SK-N-SH (cell line): Measurements from ENCODE around the gene OR51A2. TPM values are rescaled to one million over a fixed set of nuclear protein-coding genes. Genes with fewer than 3 reads are reported as not detected.

Experiments used
- CTCF ChIA-PET: fragments of 300-600, 350-600 bp; formaldehyde crosslinking; extraction: SDS; loops from one replicate; lab custom pipeline; 2021; lab: Yijun Ruan, JAX
- POLR2A ChIA-PET: fragments of 350-600 bp; sonication (Branson Sonifier 250); formaldehyde crosslinking; extraction: SDS; loops from one replicate; lab custom pipeline; 2020; ENCODE audit warnings: antibody characterized with exemption, inconsistent platforms; lab: Yijun Ruan, JAX
- DNase-seq: peaks from one replicate; pipeline ENCODE4 v3.0.0; 2012
- H2AFZ ChIP-seq: fragments of 200-600 bp; sonication (generic); 2 replicates; pipeline ENCODE4 v1.8.1; 2016; ENCODE audit warnings: antibody characterized with exemption, mild to moderate bottlenecking, low read depth
- H3F3A ChIP-seq: fragments of 200-600 bp; sonication (generic); replicated peaks from 2 replicates; pipeline ENCODE3; 2016; ENCODE audit warnings: antibody characterized with exemption, mild to moderate bottlenecking; ENCODE audit not compliant: insufficient read depth
- H3K27ac ChIP-seq, 2 experiments: fragments of 200-500 bp in 1 of 2; fragments of 200-600 bp in 1 of 2; sonication (Bioruptor generic) in 1 of 2; sonication (generic), shearing (Covaris generic) in 1 of 2; 2 replicates each; pipeline versions ENCODE4 v1.5.1 to v1.6.1; 2014 to 2016; ENCODE audit warnings: low read depth in 2 of 2, inconsistent platforms in 1 of 2, low read length in 1 of 2, mild to moderate bottlenecking in 1 of 2, mixed read lengths in 1 of 2
- H3K27me3 ChIP-seq: fragments of 200-600 bp; sonication (generic), shearing (Covaris generic); 2 replicates; pipeline ENCODE4 v1.6.1; 2016; ENCODE audit warnings: mixed run types; ENCODE audit not compliant: insufficient read depth
- H3K36me3 ChIP-seq, 2 experiments: fragments of 200-500 bp in 1 of 2; fragments of 200-600 bp in 1 of 2; sonication (Bioruptor generic) in 1 of 2; sonication (generic) in 1 of 2; replicated peaks in 1 of 2; 2 replicates each; pipeline versions ENCODE3 to v1.5.1; 2014 to 2016; ENCODE audit warnings: low read length in 1 of 2, mild to moderate bottlenecking in 1 of 2; ENCODE audit not compliant: insufficient read depth in 2 of 2, control insufficient read depth in 1 of 2
- H3K4me1 ChIP-seq, 2 experiments: fragments of 200-500 bp in 1 of 2; fragments of 200-600 bp in 1 of 2; sonication (Bioruptor generic) in 1 of 2; sonication (generic), shearing (Covaris generic) in 1 of 2; 2 replicates each; pipeline versions ENCODE4 v1.5.1 to v1.6.1; 2014 to 2016; ENCODE audit warnings: low read depth in 1 of 2, low read length in 1 of 2, mixed run types in 1 of 2; ENCODE audit not compliant: insufficient read depth in 2 of 2, control insufficient read depth in 1 of 2
- H3K4me2 ChIP-seq: fragments of 200-600 bp; sonication (generic), shearing (Covaris generic); 2 replicates; pipeline ENCODE4 v1.6.1; 2017; ENCODE audit warnings: mixed run types
- H3K4me3 ChIP-seq, 2 experiments: fragments of 200-500 bp in 1 of 2; fragments of 200-600 bp in 1 of 2; sonication (Bioruptor generic) in 1 of 2; sonication (generic), shearing (Covaris generic) in 1 of 2; 2 replicates each; pipeline versions ENCODE4 v1.5.1 to v1.8.1; 2014 to 2016; ENCODE audit warnings: low read depth in 2 of 2, inconsistent platforms in 1 of 2, low read length in 1 of 2, mild to moderate bottlenecking in 1 of 2, mixed read lengths in 1 of 2, moderate library complexity in 1 of 2
- H3K79me2 ChIP-seq: fragments of 200-600 bp; sonication (generic); 2 replicates; pipeline ENCODE4 v1.8.1; 2017; ENCODE audit warnings: mild to moderate bottlenecking; ENCODE audit not compliant: insufficient read depth
- H3K9ac ChIP-seq: fragments of 200-600 bp; sonication (generic); 2 replicates; pipeline ENCODE4 v1.6.1; 2017; ENCODE audit warnings: mixed run types
- H3K9me2 ChIP-seq: fragments of 200-600 bp; sonication (generic); 2 replicates; pipeline ENCODE4 v1.6.1; 2017; ENCODE audit warnings: mixed run types
- H3K9me3 ChIP-seq: fragments of 200-600 bp; sonication (generic); 2 replicates; pipeline ENCODE4 v1.6.1; 2017; ENCODE audit warnings: mixed run types, mild to moderate bottlenecking, moderate library complexity
- H4K20me1 ChIP-seq: fragments of 200-600 bp; sonication (generic); 2 replicates; pipeline ENCODE4 v1.6.1; 2017; ENCODE audit warnings: mild to moderate bottlenecking, mixed run types; ENCODE audit not compliant: insufficient read depth
- EZH2phosphoT487 ChIP-seq: fragments of 200-600 bp; sonication (generic); IDR thresholded peaks from 2 replicates; pipeline ENCODE4 v1.6.1; 2017; ENCODE audit warnings: low read depth, mixed run types, mild to moderate bottlenecking, antibody characterized with exemption, moderate library complexity, borderline replicate concordance
- JUND ChIP-seq: IDR thresholded peaks from 2 replicates; pipeline ENCODE4 v1.4.0; 2012
- NFIC ChIP-seq: IDR thresholded peaks from 2 replicates; pipeline ENCODE4 v1.4.0; 2012; ENCODE audit warnings: borderline replicate concordance
- POLR2AphosphoS5 ChIP-seq: IDR thresholded peaks from 2 replicates; pipeline ENCODE4 v1.6.1; 2012; ENCODE audit warnings: low read depth, low read length
- RCOR1 ChIP-seq: fragments of 150-350 bp; IDR thresholded peaks from 2 replicates; pipeline ENCODE4 v1.6.1; 2017; ENCODE audit warnings: antibody characterized with exemption, low read length
- RFX5 ChIP-seq: IDR thresholded peaks from 2 replicates; pipeline ENCODE4 v1.6.1; 2012; ENCODE audit warnings: mild to moderate bottlenecking, improper control_type of control experiment, low read length
- SIN3A ChIP-seq: IDR thresholded peaks from 2 replicates; pipeline ENCODE4 v1.6.1; 2012; ENCODE audit warnings: low read depth, mild to moderate bottlenecking, low read length, moderate library complexity, borderline replicate concordance
- SMC3 ChIP-seq: IDR thresholded peaks from 2 replicates; pipeline ENCODE4 v1.6.1; 2012; ENCODE audit warnings: low read depth, low read length, improper control_type of control experiment
- TAF1 ChIP-seq: IDR thresholded peaks from 2 replicates; pipeline ENCODE4 v1.6.1; 2012; ENCODE audit warnings: low read depth, mild to moderate bottlenecking, low read length, moderate library complexity, borderline replicate concordance
- TCF12 ChIP-seq: IDR thresholded peaks from 2 replicates; pipeline ENCODE4 v1.4.0; 2012
- USF1 ChIP-seq: IDR thresholded peaks from 2 replicates; pipeline ENCODE4 v1.4.0; 2012; ENCODE audit warnings: low read depth, borderline replicate concordance
- YY1 ChIP-seq: IDR thresholded peaks from 2 replicates; pipeline ENCODE4 v1.4.0; 2012; ENCODE audit warnings: low read depth, mild to moderate bottlenecking
- WGBS: methylation state at CpG from one replicate; pipeline ENCODE4 v1.1.6; 2017; ENCODE audit warnings: low lambda C conversion rate; 5-methylcytosine and 5-hydroxymethylcytosine counted together
- polyA plus RNA-seq, 3 experiments: library from polyadenylated mRNA; depleted of rRNA; stranded (reverse); fragments of >200 nt; gene quantifications; 2 replicates each; pipeline ENCODE4 v1.2.3, GENCODE V29; 2012
- TF ChIP-seq, protein P1 (sequence below): IDR thresholded peaks from 2 replicates; pipeline ENCODE4 v1.4.0; 2012; ENCODE audit warnings: low read depth
- TF ChIP-seq, protein P2 (sequence below): fragments of 150-350 bp; IDR thresholded peaks from 2 replicates; pipeline ENCODE4 v1.6.1; 2017; ENCODE audit warnings: antibody characterized with exemption, low read length, low read depth, borderline replicate concordance

The OR51A2 gene
- polyA plus RNA-seq, 1 of the 3 experiments (the other 2 are of a cell fraction) = not detected

- no peaks in the 10 kb centered on the region for H3K79me2 ChIP-seq
- H2AFZ ChIP-seq = no peak overlapping the region
- no peaks in the 10 kb centered on the region for H3K36me3 ChIP-seq
- no peaks in the 10 kb centered on the region for H4K20me1 ChIP-seq
- H3F3A ChIP-seq = no peaks in the 10 kb centered on the region
- ChIA-PET CTCF (no interaction called here), POLR2A (no interaction called here)
- TF ChIP-seq JUND (no peak), EZH2phosphoT487 (no peak), RCOR1 (no peak), TCF12 (no peak), RFX5 (no peak), USF1 (no peak), SIN3A (no peak), YY1 (no peak)
- TF ChIP-seq, protein P1, sequence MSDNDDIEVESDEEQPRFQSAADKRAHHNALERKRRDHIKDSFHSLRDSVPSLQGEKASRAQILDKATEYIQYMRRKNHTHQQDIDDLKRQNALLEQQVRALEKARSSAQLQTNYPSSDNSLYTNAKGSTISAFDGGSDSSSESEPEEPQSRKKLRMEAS = no peak
- TF ChIP-seq, protein P2, sequence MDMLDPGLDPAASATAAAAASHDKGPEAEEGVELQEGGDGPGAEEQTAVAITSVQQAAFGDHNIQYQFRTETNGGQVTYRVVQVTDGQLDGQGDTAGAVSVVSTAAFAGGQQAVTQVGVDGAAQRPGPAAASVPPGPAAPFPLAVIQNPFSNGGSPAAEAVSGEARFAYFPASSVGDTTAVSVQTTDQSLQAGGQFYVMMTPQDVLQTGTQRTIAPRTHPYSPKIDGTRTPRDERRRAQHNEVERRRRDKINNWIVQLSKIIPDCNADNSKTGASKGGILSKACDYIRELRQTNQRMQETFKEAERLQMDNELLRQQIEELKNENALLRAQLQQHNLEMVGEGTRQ = no peak
- H3K4me3 ChIP-seq = no peak overlapping the region
- no peaks in the 10 kb centered on the region; the same call in 1 of the 2 replicates for H3K27me3 ChIP-seq
- no peak for DNase-seq
- H3K27ac ChIP-seq = no peak overlapping the region
- no peak overlapping the region for H3K4me2 ChIP-seq
- H3K9me2 ChIP-seq = no peaks in the 10 kb centered on the region
- no peaks in the 10 kb centered on the region for H3K9me3 ChIP-seq
- WGBS = 2% methylated on average over 3 of the region's 3 CpGs
- H3K4me1 ChIP-seq = no peaks in the 10 kb centered on the region
- H3K9ac ChIP-seq = no peak overlapping the region
These were observed 5.4 kb upstream of the OR51A2 start for GRCh38 chr11:4960877-4961276.

DNA sequence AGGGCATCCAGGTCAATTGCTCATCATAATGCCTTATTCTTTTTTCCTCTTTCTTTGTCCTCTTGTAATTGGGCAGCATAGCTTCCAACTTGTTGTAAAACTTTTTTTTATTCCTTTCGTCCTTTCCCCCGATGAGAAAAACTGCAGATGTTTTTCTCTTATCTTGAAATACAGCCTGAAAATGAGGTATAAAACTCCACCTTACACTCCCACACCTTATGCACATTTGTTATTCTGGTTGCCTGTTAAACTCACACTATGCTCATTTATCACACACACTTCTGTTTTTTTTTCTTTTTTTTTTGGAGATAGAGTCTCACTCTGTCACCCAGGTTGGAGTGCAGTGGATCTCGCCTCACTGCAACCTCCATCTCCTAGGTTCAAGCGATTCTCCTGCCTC lies 1.9 kb upstream of the OR51A2 start:
- H3K79me2 ChIP-seq = no peaks in the 10 kb centered on the region
- no peak overlapping the region for H3K4me2 ChIP-seq
- ChIA-PET POLR2A (no interaction called here), CTCF (no interaction called here)
- H3K27me3 ChIP-seq = no peaks in the 10 kb centered on the region; the same call in 1 of the 2 replicates
- no peak overlapping the region for H3K9ac ChIP-seq
- no peaks in the 10 kb centered on the region for H3F3A ChIP-seq
- H3K4me3 ChIP-seq = no peak overlapping the region
- no peak overlapping the region for H3K27ac ChIP-seq
- TF ChIP-seq TCF12 = no peak
- TF ChIP-seq POLR2AphosphoS5 = no peak
- no peak for TF ChIP-seq SMC3
- TF ChIP-seq USF1 = no peak
- TF ChIP-seq NFIC = no peak
- TF ChIP-seq, protein P1 = no peak
- TF ChIP-seq EZH2phosphoT487 = no peak
- no peak for TF ChIP-seq TAF1
- no peak for TF ChIP-seq RFX5
- no peaks in the 10 kb centered on the region for H3K9me3 ChIP-seq
- H3K4me1 ChIP-seq = no peaks in the 10 kb centered on the region
- no peak overlapping the region for H2AFZ ChIP-seq
- H3K9me2 ChIP-seq = no peaks in the 10 kb centered on the region
- DNase-seq = no peak
- H3K36me3 ChIP-seq = no peaks in the 10 kb centered on the region
- no peaks in the 10 kb centered on the region for H4K20me1 ChIP-seq
- 5% methylated on average over 4 of the region's 4 CpGs for WGBS
